ENCODE measurements around the gene NPRL2. TPM values are rescaled to one million over a fixed set of nuclear protein-coding genes. Genes with fewer than 3 reads are reported as not detected.
A peak's percentile ranks its signal among the peaks of the same experiment; 100 is the strongest.

Gene NPRL2
- total RNA-seq (13.4 and 14.5 TPM in 2 replicates), polyA plus RNA-seq (30.6 and 33.5 TPM in 2 replicates), polyA minus RNA-seq (24.1 and 26.4 TPM in 2 replicates), Bru-seq, nascent RNA (percentile 43 among the genes with signal in this experiment), BruChase-seq, experiment 1, labeled RNA remaining after a 6-hour chase (percentile 67 among the genes with signal in this experiment), BruChase-seq, experiment 2, labeled RNA remaining after a 2-hour chase (percentile 58 among the genes with signal in this experiment)
- polyA plus RNA-seq (2011; cell fraction: cytosol; rRNA removed) = 24.0 and 27.3 TPM in 2 replicates
- polyA plus RNA-seq (2011; cell fraction: nucleus; rRNA removed) = 58.0 and 76.5 TPM in 2 replicates
- polyA plus RNA-seq (2012) = 16.5 and 17.1 TPM in 2 replicates
- polyA minus RNA-seq (2011; cell fraction: cytosol; rRNA and poly(A)+ RNA removed) = 8.7 TPM
- 10.7 and 13.7 TPM in 2 replicates for polyA minus RNA-seq (2011; cell fraction: nucleus; rRNA and poly(A)+ RNA removed)
- long read RNA-seq, transcript NPRL2-201 (11 exons, 1,700 nt) = major isoform, 26 of 55 reads
- long read RNA-seq, partial matches to known transcripts = 4 of 55 reads
- long read RNA-seq, other reads (novel, unspliced or antisense) = 24 of 55 reads

- Histone ChIP-seq H3K4me2 (ENCODE audit: insufficient read depth, low read length) (peak within 1 kb of the TSS; percentile 67), H3K79me2 (ENCODE audit: control insufficient read depth, insufficient read depth, low read length) (peaks cover 9% of the 10 kb centered on the region), H3K27ac (ENCODE audit: insufficient read depth, low read depth, low read length) (no peak within 1 kb of the TSS), H3K9me1 (replicated peaks; ENCODE audit: control insufficient read depth, extremely low read depth, insufficient read depth, low read length) (no peaks in the 10 kb centered on the region), H4K20me1 (replicated peaks; ENCODE audit: control insufficient read depth, extremely low read depth, insufficient read depth, low read length) (peaks cover 3% of the 10 kb centered on the region), H3K4me3 (replicated peaks in 1 of 3; ENCODE audit: insufficient read depth in 1 of 3, low read depth in 1 of 3, low read length in 3 of 3) (peak within 1 kb of the TSS; percentile 19 to 77 (median 40)), H2AFZ (ENCODE audit: low read depth, low read length) (peak within 1 kb of the TSS; percentile 33), H3K36me3 (ENCODE audit: control insufficient read depth in 2 of 2, extremely low read depth in 1 of 2, insufficient read depth in 2 of 2, low read length in 2 of 2) (peaks cover 8 to 29% of the 10 kb centered on the region in 2 experiments), H3K9me3 (replicated peaks; ENCODE audit: control insufficient read depth, insufficient read depth, low read length) (no peaks in the 10 kb centered on the region), H3K27me3 (ENCODE audit: control insufficient read depth in 2 of 2, insufficient read depth in 2 of 2, low read length in 2 of 2) (no peaks in the 10 kb centered on the region), H3K4me1 (ENCODE audit: control insufficient read depth, extremely low read depth, insufficient read depth, low read length) (peaks cover 16% of the 10 kb centered on the region), H3K9ac (replicated peaks; ENCODE audit: extremely low read depth, insufficient read depth, low read length) (peak within 1 kb of the TSS; percentile 33)
- BruUV-seq (replicated peaks) = no TSS peak
- ChIA-PET POLR2A (interaction anchor here (0.9 kb wide), 1 partner anchor 173 kb away, joined by 3 read pairs; no protein-coding TSS in a partner anchor), CTCF (interaction anchor here (0.7 to 7.7 kb wide), 10 partner anchors 9 to 261 kb away, joined by 3 to 165 read pairs (median 4); partner anchors contain the start of gene TMEM115)
- peak; percentile 95 for FAIRE-seq
- intact Hi-C loops (cut with micrococcal nuclease) (loop anchor here (1.0 kb wide), 1 partner anchor 9 kb away; the partner anchor contains the start of gene TMEM115), dilution Hi-C loops (cut with MboI; ENCODE audit: extremely low pct_ligation_motif_present, low sequenced_read_pairs) (no loop called here)
- DNase-seq (ENCODE audit: low read depth, low spot score) = peak; percentile 95
- peak; percentile 67 for TF ChIP-seq POLR2AphosphoS5 (IDR thresholded peaks at IDR 0.05; ENCODE audit: insufficient read depth, low read depth, low read length)
- TF ChIP-seq POLR2A (IDR thresholded peaks at IDR 0.05; ENCODE audit: low read depth, low read length) = peak; percentile 80
- no peak for TF ChIP-seq MYC (IDR thresholded peaks at IDR 0.05; ENCODE audit: low read depth, low read length)
- TF ChIP-seq EZH2 (IDR thresholded peaks at IDR 0.05; ENCODE audit: borderline replicate concordance, low read depth, low read length, severe bottlenecking) = no peak
- TF ChIP-seq JUN (IDR thresholded peaks at IDR 0.05; ENCODE audit: borderline replicate concordance, insufficient read depth, insufficient read length, low read depth) = no peak
- TF ChIP-seq GATA2 (IDR thresholded peaks at IDR 0.05; ENCODE audit: insufficient read depth, insufficient read length, low read depth, low read length) = no peak
- TF ChIP-seq FOS (IDR thresholded peaks at IDR 0.05; ENCODE audit: borderline replicate concordance, insufficient read depth, low read length) = no peak
- TF ChIP-seq, protein P1, sequence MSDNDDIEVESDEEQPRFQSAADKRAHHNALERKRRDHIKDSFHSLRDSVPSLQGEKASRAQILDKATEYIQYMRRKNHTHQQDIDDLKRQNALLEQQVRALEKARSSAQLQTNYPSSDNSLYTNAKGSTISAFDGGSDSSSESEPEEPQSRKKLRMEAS (IDR thresholded peaks at IDR 0.05; ENCODE audit: insufficient read depth, insufficient read length) = no peak
- TF ChIP-seq, protein P2, sequence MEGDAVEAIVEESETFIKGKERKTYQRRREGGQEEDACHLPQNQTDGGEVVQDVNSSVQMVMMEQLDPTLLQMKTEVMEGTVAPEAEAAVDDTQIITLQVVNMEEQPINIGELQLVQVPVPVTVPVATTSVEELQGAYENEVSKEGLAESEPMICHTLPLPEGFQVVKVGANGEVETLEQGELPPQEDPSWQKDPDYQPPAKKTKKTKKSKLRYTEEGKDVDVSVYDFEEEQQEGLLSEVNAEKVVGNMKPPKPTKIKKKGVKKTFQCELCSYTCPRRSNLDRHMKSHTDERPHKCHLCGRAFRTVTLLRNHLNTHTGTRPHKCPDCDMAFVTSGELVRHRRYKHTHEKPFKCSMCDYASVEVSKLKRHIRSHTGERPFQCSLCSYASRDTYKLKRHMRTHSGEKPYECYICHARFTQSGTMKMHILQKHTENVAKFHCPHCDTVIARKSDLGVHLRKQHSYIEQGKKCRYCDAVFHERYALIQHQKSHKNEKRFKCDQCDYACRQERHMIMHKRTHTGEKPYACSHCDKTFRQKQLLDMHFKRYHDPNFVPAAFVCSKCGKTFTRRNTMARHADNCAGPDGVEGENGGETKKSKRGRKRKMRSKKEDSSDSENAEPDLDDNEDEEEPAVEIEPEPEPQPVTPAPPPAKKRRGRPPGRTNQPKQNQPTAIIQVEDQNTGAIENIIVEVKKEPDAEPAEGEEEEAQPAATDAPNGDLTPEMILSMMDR (IDR thresholded peaks at IDR 0.05; ENCODE audit: extremely low read depth in 1 of 2, insufficient read depth in 1 of 2, low read depth in 1 of 2, low read length in 2 of 2) = no peak
Measured at GRCh38 chr3:50350527-50351322, at the start of gene NPRL2, which contains the start of gene CYB561D2. Gene NPRL2, minus strand, starts transcription at chr3:50350775. Its CDS starts 123 bp downstream, at chr3:50350652. Gene CYB561D2, plus strand, starts transcription at chr3:50350862. Its CDS starts 572 bp downstream, at chr3:50351434.
